Bone marrow (tissue), 2 donors: ENCODE measurements around the gene XIRP2.
"Not testable (repeated sequence)": the region's sequence is repeated elsewhere in the genome, so short reads cannot be mapped to it uniquely, and the experiment has no call there.

Experiments
- DNase-seq, 2 donors: peaks; one replicate each; lab custom pipeline; 2025; lab: John Stamatoyannopoulos, UW

The XIRP2 gene

GRCh38 chr2:166942377-166942776 is 54.1 kb downstream of the XIRP2 start:
- DNase-seq: no peak

- no peak for DNase-seq
These were observed 56.6 kb downstream of the XIRP2 start for GRCh38 chr2:166944909-166945308.

GRCh38 chr2:166957686-166958085 is 69.4 kb downstream of the XIRP2 start:
- no peak for DNase-seq

- no peak for DNase-seq
These were observed 70.8 kb downstream of the XIRP2 start for GRCh38 chr2:166958986-166959481.

- DNase-seq: no peak
These were observed 71.3 kb downstream of the XIRP2 start for GRCh38 chr2:166959556-166959955.

GRCh38 chr2:166960702-166961270 is 72.5 kb downstream of the XIRP2 start:
- no peak for DNase-seq

DNA sequence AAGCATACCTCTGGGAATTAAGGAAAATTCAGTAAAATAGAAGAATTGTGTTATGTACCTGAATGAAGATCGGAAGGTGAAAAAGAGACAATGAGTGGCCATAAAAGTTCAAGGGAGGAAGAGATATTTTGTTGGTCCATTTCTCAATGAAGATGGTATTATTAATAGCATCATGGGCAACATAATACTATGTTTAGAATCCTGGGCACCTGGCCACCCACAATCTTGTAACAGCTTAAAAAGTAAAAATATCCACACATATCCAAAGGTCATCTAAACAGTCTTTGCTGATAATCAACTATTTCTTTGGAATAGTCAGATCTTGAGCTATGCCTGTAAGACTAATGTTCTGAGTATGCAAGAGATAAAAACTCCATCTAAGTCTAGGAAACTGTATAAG is 73.7 kb downstream of the XIRP2 start:
- no peak for DNase-seq

GRCh38 chr2:166969486-166969885 is 81.2 kb downstream of the XIRP2 start:
- no peak for DNase-seq

DNA sequence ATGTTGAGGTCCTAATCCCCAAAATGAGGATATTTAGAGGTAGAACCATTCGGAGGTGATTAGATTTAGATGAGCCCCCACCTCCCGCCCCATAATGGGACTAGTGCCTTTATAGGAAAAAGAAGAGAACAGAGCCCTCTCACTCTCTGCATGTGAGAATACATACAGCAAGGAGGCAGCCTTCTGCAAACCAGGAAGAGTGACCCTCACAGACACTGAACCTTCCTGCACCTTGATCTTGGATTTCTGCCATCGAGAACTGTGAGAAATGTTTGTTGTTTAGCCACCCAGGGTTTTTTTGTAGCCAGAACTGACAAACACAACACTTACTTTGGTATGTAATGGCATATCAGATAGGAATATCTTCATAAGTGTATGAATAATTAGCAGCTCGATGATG is 83.7 kb downstream of the XIRP2 start:
- no peak for DNase-seq

- no peak for DNase-seq
These were observed 84.1 kb downstream of the XIRP2 start for GRCh38 chr2:166972418-166972817.

GRCh38 chr2:166984188-166984587 is 95.9 kb downstream of the XIRP2 start:
- no peak for DNase-seq

DNA sequence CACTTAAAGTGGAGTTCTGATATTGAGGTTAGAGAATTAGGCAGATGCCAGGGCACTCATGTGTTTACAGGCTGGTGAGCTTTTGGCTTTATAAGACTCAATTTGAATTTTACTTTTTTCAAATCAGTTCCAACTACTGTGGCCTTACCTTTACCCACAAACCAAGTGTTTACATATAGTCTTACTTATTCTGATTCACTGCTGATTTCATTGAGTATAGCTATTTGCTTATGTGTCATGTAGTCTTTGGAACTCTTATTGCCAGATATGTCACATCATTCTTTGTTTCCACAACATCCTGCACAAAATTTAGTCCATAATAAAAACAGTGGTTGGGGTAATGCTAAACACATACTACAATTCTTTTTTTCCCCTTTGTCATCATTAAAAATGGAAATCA is 96.5 kb downstream of the XIRP2 start:
- DNase-seq: no peak

- DNase-seq: no peak
These were observed 106.5 kb downstream of the XIRP2 start for GRCh38 chr2:166994588-166995336.

DNA sequence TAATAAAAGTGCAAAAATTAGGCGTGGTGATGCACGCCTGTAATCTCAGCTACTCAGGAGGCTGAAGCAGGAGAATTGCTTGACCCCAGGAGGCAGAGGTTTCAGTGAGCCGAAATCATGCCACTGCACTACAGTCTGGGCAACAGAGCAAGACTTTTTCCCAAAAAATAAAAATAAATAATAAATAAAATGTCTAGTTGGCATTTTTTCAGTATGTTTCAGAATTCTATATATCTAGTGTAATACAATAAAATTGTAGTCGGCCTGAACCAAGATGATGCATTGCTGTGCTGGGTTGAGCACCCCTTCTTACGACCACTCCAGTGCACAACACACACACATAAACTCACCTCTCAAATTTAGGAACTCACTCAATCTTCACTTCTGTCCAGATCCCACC is 108.2 kb downstream of the XIRP2 start:
- no peak for DNase-seq

DNA sequence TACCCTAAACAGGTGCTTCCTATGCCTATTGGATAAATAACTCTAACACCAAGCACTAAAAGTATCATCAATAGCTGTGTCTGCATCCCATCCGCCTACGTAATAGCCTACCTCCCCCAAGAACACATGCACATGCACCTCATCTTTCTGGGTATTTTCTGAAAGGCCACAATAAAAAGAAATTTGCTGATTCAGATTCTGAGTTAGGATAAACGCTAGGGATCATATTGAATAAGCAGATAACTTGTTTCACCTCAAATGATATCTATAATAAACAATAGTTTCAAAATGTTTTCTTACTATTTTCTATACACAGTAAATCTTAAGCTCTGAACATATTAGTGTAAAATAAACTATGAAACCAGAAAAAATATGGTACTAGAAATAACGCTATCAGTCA is 112.9 kb downstream of the XIRP2 start:
- DNase-seq: no peak

DNA sequence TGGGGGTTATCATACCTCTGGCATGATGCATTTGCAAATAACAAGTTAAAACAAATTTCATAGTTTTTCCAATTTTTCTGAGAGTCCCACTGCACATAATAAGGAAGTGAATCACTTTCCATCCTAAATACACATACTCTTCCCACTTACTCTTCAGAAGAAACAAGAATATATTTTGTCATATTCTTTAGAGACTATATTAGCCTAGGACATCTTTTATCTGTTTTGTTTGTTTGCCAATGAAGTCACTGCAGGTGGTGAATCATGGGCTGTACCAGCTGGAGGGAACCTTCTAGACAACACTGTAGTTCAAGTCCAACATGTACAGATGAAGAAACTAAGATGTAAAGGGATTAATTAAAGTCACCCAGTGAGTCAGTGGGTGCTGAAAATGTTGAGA is 116.8 kb downstream of the XIRP2 start:
- no peak for DNase-seq

DNA sequence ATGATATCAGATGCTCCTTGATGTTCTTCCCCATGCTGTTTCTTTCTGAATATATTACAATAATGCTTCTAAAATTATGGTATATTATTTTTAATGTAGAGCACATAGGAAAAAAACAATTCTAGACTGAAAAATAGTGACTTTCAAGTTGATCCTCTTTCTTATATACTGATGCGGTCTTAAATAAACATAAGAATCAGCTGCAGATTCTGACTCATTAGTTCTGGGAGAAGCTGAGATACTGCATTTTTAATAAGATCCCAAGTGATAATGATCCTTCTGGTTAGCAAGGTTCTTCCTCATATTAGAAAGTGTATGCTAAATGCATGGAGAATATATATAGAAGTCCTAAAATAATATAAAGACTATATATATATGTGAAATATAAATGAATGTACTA is 124.9 kb downstream of the XIRP2 start:
- DNase-seq: no peak

DNA sequence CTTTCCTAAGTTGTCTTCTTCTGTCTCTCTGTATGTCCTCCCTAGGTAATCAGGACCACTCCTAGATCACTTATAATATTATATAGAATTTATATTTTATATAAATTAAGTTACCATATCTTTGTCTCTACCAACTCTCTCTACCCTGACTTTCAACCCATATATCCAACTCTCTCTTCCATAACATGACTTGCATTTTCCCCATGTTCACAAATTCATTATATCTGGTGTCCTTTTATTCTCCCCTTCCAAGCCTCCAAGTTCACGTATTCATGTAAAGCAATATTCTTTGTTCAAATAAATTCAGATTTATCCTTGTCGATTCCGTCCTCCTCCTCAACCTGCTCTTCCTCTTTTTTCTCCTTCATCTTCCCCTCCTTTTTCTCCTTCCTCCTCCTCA is 127.5 kb downstream of the XIRP2 start:
- DNase-seq: no peak

DNA sequence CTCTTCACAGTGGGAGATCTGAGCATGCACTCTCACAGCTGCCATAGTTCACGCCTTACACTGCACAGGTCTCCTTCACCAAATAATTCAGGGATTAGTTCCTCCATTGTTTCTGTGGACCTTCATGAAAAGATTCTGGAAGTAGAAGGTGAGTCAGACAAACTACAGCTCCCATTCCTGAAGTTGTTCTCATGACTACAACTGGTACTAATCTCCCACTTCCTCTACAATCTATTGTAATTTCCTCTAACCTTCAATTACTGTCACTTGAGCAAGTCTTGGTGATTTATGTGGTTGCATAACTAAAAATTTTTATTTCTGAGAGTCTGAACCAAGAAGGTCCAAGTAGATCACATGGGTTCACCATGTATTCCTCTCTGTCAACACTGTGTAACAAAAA is 128.7 kb downstream of the XIRP2 start:
- DNase-seq: no peak

DNA sequence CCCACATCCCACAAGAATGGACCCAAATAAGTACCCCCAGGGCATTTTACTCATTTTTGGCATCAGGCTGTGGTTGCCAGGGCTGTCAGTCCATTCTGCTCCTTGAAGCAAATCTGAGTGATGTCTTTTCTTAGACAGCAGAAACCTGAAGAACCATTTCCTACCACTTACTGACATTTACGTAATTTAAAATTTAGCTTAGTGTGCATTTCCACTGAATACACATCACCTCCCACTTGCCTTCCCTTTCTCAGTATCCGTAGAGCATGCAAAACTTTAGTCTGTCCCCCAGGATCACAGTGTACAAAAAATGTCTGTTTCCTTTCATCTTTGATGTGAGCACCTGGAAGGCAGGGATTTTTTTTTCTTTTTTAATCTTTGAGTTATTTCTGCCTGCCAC is 130.3 kb downstream of the XIRP2 start:
- DNase-seq: no peak

GRCh38 chr2:167028503-167028902 is 140.2 kb downstream of the XIRP2 start:
- DNase-seq: no peak

- not testable (repeated sequence) for DNase-seq
These were observed 146.7 kb downstream of the XIRP2 start for GRCh38 chr2:167034976-167035375.

GRCh38 chr2:167048829-167049228 is 160.5 kb downstream of the XIRP2 start:
- DNase-seq: no peak

GRCh38 chr2:167049659-167050058 is 161.4 kb downstream of the XIRP2 start:
- no peak for DNase-seq
